ENCODE measurements around the gene SEMA5A.

SEMA5A gene

DNA sequence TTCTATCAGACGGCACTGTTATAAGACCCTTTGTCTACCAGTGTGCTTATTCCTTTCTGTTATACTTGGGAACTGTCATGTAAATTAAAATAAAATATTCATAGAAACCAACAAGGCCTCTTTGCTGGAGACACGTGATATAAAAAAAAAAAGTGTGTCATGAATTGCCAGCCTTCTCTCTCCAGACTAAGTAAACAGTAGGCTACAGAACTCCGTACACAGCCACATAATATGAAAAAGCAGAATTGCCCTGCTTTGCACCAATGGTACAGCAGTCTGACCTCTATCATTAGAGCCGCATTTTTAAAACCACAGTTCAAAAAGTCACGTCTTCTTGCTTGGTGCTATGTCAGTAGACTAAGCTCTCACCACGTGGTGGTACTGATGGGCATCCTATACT is 231.3 kb downstream of the SEMA5A start:
- no peak for DNase-seq

DNA sequence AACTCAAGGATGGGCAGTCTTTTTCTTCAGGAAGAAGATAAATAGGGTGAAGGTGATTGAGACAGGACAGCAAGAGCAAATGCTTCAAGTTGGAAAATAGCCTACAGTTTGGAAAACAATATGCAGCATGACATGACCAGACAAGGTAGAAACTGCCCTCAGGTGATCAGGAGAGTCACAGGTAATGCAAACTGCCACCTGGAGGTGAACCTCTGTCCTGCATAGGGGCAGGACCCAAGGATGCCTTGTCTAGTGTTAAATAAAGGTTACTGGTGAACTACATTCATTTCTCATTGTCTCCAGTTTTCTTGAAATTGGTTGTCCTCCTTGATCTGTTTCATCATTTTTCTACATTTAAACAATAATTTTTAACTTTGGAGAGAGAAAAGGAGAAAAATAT is 232.1 kb downstream of the SEMA5A start:
- no peak for DNase-seq

DNA sequence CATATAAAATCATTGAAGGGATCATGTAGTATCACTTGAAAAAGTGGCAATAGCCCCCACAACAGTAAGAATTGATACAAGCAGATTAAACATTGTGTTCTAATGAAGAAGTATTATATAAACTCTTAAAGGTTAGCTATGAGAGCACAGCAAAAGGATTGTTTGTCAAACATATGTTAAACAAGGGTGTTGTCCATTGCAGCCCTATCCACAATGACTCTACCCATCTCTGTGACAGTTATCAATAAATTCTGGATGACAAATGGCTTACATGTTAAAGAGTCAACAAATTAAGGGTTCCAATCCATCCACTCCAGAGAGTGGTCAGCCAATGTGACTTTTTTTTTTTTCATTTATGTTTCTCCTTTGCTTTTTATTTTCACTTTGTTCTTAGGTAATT is 238.7 kb downstream of the SEMA5A start:
- no peak for DNase-seq

DNA sequence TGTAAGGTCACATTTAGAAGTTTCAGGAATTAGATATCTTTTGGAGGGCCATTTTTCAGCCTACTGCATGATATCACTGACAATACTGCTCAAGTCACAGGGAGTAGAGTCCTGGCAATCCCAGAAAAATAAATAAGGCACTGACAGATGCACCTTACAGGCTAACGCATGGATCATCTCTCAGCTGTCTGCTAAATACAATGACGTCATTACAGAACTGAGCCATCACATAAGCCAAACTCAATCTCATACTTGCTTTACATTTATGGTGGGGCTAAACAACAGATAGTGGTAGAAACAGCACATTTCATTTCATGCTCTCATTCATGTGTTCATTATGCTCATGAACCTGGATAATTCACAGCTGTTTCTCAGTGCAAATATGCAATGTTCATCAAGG is 243.7 kb downstream of the SEMA5A start:
- peak; percentile 23 for DNase-seq

DNA sequence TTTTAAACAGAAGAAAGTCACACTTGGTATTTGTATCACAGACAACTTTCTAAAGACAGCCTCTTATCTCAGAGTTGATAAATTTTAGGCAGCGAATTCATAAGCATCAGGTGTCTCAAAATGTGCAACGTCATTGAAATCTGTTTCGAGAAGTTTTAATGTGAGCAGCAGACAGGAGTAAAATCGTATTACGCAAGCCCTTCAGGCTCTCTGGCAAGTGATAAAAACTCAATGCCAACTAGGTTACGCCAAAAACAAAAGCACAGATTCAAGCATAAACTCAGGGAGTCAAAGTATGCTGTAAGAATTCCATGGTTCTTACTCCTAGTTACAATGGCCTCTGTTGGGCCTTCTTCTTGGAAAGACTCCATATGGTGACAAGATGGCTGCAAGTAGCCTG is 244.7 kb downstream of the SEMA5A start:
- no peak for DNase-seq

DNA sequence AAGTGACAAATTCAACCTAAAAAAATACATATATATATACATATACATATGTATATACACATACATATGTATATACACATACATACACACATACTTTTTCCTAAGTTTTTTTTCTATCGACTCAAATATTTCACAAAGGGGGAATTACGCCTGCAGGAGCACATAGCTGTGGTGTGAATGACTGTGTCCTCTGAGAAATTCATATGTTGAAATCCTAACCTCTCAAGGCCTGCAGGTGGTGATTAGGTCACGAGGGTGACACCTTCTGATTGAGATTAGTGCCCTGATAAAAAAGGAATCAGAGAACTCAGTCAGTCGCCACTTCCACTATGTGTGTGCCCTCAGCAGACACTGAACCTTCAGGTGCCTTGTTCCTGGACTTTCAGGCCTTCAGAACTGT is 248.7 kb downstream of the SEMA5A start:
- DNase-seq, result no peak

DNA sequence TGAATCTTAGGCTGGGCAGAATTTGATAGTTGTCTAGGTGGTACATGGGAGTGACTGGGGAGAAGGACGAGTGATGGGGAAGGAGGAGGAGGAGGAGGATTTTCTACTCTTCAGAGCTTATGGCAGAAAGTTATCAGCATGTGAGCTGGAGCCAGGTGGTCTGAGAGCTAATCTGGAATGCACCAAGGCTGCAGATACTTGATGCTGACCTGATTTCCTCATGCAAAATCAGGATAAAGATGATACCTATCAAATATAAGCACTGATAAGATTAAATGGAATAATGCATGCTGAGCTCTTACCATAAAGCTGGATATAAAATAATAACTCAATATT is 250.4 kb downstream of the SEMA5A start:
- no peak for DNase-seq

DNA sequence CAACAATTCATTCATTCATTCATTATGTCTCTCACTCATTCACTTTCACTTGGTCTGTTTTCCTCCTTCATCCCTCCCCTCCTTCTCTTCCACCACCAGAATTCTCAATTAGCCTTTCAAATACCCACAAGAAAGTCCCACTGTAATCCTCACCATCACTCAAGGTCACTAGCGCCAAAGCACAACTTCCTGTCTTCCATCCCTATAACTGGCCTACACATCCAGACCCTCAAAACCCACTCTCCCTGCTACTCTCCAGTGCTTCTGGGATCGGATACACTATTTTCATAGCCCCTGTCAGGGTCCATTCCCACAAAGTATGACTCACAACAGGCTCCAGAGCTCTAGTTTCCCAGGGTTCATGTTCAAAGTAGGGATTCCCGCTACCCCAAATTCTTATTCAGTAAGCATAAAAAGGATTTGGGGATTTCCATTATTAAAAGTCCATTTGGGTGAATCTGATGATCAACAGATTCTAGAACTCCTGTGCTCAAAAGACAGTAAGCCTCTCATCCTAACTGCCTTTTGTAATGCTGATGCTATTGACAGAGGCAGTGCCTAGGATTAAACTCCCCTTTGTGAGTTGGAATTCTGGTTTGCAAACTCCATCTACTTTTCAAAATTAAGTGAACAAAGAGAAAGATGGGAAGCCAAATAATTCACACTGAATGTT is 250.9 kb downstream of the SEMA5A start:
- no peak for DNase-seq

DNA sequence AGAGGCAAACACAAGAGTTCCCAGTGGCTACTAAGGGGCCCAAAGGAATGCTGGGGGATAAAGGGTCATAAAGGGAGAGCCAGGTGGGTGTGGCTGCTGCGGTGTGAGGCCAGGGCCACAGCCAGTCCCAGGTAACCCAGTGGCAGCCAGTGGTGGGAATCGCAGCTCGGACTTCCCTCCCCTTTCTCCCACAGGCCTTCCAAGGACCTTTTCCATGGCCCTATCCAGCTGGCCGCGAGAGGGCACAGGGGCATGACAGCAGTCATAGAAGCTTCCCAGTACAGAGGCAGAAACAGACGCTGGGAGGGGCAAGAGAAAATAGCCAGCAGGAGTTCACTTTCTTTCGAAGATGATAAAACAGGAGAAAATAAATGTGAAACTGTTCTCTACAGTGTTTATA is 257.6 kb downstream of the SEMA5A start:
- DNase-seq, result no peak

DNA sequence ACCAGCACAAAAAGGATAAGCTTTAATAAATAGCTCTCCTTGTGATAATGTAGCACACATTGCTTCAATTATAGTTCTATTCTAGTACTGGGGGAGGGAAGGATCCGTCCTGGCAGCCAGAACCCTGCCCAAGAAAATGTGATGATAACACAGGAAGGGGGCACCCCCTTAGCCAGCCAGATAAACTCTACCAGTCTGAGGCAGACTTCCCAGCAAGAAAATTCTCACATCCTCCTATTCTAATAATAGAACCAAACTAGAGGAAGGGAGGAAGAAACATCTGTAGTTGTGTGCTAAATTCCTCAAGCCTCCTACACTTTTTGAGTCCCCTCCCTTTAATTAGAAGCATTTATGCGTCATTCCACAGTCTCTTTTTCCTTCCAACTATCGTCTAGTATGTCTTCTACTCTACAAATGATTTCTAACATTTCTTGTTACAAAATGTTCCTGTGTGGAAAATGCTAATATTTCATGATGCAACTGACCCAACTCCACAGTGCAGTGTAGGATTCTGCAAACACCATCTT is 261.0 kb downstream of the SEMA5A start:
- peak; percentile 87 for DNase-seq

DNA sequence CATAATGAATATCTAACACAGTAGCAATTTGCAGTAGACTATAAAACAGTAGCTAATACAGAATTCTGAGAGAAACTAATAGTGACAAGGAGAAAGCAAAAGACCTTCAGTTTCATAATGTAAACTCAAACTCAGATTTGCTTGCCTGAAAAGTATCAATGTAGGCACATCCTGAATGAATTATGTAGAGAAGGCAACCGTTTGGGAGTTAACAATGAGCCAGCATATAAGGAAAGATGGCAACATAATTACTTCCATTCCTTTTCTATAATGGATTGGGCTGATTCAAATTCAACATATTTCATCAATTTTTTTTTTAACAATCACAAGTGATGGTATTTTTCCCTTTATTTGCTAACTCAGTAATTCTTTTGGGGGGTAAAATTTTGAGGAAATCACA is 261.6 kb downstream of the SEMA5A start:
- peak; percentile 25 for DNase-seq

DNA sequence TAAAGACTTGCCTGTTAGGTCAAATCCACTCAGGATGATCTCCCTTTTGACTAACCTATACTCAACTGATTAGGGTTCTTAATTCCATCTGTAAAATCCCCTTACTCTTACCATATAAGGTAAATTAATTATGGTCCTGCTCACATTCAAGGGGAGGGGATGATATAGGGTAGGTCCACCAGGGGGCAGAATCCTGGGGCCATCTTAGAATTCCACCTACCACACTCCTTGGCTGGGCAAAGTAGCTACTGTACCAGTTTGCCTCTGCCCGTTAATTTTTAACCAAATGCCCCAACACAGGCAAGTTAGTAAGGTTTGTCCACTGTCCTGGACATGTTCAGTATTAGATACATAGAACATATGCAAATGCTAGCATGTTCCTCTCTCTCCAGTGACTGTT is 262.4 kb downstream of the SEMA5A start:
- DNase-seq, result no peak

DNA sequence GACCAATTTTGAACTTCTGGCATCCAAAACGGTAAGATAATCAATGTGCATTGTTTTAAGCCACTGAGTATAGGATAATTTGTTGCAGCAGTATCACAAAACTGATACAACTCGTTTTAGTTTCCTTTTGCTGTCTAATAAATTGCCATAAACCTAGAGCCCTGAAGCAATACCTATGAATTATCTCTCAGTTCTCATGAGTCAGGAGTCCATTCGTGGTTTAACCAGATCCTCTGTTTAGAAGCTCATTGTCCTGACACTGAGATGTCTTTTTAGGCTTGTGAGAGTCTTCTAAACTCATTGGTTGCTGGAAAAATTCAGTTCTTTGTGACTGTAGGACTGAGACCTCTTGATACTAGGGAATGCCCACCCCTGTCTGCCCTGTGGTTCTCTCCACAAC is 262.9 kb downstream of the SEMA5A start:
- DNase-seq, result peak; percentile 69

DNA sequence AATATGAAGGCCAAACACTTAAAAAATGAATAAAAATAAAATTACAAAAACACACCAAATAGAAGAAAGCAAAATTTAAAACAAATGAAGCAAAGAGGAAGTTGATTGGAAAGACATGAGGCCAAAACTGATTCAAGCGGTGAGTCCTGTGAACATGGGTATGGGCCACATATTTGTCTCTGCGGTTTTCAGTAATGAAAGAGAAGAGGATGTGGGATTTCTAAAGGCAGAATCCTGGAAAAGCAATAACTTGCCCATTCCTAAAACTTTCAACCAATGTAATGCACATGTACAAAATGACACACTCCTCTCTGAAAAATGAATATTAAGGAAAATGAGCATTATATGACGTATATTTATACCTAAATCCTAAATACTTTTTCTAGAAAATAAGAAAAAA is 263.7 kb downstream of the SEMA5A start:
- DNase-seq, result peak; percentile 86

DNA sequence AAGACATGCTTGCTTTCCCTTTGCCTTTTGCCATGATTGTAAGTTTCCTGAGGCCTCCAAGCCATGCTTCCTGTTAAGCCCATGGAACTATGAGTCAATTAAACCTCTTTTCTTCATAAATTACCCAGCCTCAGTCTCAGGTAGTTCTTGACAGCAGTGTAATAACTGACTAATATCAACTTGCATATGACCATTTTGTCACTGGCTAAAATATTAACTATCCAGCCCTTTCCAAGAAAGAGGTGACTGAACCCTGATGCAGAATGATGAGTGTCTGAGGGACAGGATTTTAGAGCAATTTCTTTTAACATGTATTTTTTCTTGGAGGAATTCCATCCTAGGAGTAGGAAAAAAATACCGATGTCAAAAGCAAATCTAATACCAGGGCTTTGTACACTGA is 266.1 kb downstream of the SEMA5A start:
- no peak for DNase-seq

DNA sequence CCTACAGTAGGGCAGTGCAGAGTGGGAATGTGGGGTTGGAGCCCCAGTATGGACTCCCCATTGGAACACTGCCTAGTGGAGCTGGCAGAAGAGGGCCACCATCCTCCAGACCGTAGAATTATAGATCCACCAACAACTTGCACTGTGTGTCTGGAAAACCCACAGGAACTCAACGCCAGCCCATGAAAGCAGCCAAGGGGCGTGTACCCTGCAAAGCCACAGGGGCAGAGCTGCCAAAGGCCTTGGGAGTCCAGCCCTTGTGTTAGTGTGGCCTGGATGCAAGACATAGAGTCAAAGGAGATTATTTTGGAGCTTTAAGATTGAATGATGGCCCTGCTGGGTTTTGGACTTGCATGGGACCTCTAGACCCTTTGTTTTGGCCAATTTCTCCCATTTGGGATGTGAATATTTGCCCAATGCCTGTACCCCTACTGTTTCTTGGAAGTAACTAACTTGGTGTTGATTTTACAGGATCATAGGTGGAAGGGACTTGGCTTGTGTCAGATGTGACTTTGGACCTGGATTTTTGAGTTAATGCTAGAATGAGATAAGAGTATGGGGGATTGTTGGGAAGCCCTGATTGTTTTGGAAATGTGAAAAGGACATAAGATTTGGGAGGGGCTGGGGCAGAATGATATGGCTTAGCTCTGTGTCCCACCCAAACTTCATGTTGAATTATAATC is 266.8 kb downstream of the SEMA5A start:
- no peak for DNase-seq

DNA sequence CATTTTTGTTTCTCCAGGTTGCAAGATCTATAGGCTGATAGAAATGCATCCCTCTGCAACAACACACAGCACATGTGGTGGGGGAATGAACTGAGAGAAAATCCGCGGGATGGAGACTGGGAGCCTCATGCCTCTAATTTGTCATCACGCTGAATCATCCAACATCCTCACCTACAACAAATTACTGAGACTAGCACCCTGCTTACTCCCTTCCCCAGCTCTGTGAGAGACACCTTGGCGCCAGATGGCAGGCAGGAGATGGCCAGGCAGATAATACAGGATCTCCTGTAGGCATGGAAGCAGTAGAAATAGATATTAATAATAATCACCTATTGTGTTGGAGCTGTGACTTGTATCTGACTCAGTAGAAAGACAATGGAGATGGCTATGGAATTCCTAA is 276.9 kb downstream of the SEMA5A start:
- peak; percentile 70 for DNase-seq

DNA sequence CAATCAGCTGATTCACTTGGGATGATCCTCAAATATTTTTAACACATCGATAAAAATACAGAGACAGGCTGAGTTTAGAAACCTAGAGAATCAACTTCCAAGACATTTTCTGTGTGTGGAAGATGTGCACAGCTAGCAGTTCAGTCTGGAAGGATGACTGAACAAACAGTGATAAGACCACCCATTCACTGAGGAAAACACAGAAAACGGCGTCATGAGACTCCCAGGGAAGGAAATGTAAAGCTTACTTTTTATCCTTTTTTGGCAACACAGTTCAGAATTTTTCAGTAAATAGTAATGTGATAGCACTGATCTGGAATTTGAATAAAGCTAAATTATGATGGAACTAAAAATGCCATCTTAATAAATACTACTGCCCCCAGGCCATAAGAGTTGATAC is 277.6 kb downstream of the SEMA5A start:
- DNase-seq, result peak; percentile 46

DNA sequence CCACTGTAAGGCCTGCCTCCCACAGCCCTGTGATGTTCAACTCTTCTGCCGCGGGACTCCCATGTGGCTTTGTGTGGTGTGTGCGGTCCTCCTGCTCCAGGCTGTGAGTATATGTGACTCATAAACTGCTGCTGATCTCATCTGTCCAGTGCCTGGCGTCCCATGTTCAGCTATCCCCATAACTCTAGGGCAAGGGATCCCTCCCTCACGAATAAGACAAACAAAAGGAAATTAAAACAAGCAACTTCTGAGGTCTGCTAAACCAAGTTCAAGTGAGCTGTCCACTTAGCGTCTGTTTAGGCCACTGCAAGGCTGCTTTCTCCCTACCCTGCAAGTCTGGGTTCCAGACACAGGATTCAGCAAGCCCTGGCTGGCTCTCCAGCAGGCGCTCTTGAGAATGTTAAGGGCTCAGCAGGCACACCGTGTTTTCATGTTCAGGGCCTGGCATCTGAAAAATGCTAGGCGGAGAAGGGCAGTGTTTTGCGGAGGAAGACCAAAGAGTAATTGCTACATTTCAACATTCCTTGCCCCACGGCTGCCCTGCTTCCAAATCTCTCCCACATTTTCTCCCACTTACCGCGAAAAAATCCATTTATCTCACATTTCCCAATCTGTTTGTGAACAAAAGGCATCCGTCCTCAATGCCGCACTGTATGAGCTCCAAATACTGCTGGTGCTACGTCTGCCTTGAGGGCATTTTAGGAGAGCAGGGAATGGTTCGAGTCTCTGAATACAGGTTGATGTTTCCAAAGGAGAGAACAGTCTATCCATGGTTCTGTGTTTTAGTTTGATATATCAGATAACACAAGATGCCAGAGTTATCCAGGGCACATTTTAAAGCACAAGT is 280.2 kb downstream of the SEMA5A start:
- DNase-seq, result peak; percentile 94

DNA sequence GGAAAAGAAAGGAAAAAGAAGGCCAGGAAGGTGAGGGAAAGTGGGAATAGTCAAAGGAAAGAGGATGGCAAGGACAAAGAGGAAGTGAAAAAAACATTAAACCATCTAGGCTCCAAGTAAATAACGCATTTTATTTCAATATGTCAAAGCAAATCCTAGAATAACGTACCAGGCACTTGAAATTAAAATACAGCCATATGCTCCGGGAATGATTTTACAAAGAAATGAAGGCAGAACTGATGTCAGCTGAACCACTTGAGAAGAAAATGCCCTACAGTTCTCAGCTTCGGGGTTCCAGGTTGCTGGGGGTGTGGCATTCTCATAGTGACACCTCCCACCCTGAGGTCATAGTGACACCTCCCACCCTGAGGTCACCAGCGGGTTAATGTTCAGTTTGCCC is 281.6 kb downstream of the SEMA5A start:
- no peak for DNase-seq

DNA sequence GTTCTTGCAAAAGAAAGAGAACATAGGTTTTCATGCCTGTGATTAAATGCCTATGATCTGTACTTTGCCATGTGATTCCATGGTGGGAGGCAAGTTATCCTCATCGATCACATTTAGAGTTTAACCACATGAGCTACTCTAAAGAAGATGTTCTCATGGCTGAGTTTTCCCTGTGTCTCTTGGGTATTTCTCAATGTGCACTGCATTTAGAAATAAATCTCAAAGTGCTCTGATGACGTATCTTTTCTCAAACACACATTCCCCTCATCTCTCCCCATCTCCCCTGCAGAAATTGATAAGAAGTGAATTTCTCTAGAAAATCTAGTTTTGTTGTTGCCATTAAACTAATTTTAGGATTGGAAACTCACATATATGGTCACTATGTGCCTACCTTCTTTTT is 282.2 kb downstream of the SEMA5A start:
- DNase-seq, result no peak

DNA sequence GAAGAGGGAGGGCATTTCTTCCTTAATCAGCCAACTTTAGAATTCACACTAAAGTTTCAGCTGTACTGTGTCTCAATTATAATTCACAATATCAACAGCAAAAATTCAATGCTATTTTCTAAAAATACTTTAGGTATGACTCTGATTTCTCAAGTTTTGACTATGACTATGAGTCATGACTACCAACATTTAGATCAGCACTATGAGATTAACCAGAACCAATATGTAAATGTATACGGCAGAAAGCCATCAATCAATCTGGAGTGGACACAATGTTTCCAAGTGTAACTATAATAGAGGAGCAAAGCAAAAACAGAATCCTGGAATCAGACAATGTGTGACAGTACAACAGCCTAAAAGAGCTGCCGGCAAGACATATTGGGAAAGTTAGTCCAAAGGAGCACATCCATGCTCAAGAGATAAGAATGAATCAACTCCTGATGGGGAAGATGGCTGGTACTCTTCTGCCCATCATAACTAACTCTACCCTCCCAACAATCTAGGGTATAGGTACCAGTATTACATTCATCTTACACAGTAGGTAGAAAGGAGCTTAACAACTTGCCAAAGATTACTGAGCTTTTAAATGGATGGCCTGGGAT is 294.4 kb downstream of the SEMA5A start:
- DNase-seq, result peak; percentile 69

DNA sequence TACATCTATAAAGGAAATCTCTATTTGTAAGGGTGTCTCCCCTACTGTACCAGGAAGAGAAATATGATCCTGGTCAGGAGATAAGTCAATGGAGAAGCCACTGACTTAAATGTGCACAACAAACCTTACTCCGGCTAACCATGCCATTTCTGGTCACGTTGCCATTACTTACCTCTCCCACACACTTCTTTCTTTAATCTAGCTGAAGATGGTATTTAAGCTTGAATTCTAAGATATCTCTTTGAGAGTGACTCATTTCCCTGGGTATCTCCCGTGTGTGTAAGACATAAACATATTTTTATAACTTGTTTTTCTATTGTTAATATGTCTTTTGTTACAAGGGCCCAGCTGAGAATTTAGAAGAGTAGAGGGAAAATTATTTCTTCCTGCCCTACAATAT is 296.6 kb downstream of the SEMA5A start:
- DNase-seq, result no peak

DNA sequence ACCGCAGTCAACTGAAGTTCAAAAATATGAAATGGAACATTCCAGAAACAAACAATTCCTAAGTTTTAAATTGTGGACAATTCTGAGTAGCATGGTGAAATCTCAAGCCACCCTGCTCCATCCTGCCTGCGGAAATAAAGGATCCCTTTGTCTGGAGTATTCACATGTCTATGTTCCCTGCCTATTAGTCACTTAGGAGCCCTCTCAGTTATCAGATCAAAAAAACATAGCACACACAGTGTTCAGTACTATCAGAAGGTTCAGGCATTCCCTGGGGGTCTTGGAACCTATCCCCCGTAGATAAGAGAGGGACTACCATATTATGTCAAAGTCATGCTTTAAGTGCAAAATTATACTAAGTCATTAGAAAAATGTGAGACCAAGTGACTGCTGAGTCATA is 300.8 kb downstream of the SEMA5A start:
- no peak for DNase-seq
